ENCODE data around the gene VSIG2.
A peak's percentile ranks its signal among the peaks of the same experiment; 100 is the strongest.

The VSIG2 gene

GRCh38 chr11:124719534-124719933 is 32.5 kb downstream of the VSIG2 start:
- Histone ChIP-seq H3K27ac (ENCODE audit: low read length) (no peak overlapping the region), H3K9ac (ENCODE audit: low read depth, low read length) (no peak overlapping the region), H3K4me2 (ENCODE audit: insufficient read depth, low read length) (no peak overlapping the region), H3K36me3 (ENCODE audit: insufficient read depth, low read length) (no peaks in the 10 kb centered on the region), H3K4me1 (ENCODE audit: insufficient read depth, low read length) (peaks cover 9% of the 10 kb centered on the region; the same call in 1 of the 2 replicates), H3K79me2 (ENCODE audit: insufficient read depth, low read length) (no peaks in the 10 kb centered on the region), H3K9me3 (ENCODE audit: insufficient read depth, low read length, severe bottlenecking) (no peaks in the 10 kb centered on the region), H3K27me3 (ENCODE audit: insufficient read depth, low read length, poor library complexity) (peaks cover 80% of the 10 kb centered on the region), H4K20me1 (ENCODE audit: insufficient read depth, low read length) (peaks cover 31% of the 10 kb centered on the region), H3K4me3 (ENCODE audit: low read depth in 1 of 2, low read length in 2 of 2) (no peak overlapping the region), H2AFZ (ENCODE audit: low read depth, low read length) (no peak overlapping the region)
- no peak for ATAC-seq (ENCODE audit: insufficient read depth, low read depth)
- no peak for TF ChIP-seq CTCF (IDR thresholded peaks at IDR 0.05; ENCODE audit: borderline replicate concordance, extremely low read depth, low read length, poor library complexity, severe bottlenecking)
- TF ChIP-seq EZH2 (IDR thresholded peaks at IDR 0.05; ENCODE audit: borderline replicate concordance, low read depth, low read length, severe bottlenecking) = no peak
- no peak for DNase-seq

- Histone ChIP-seq H3K9me3 (ENCODE audit: insufficient read depth, low read length, severe bottlenecking) (no peaks in the 10 kb centered on the region), H3K4me2 (ENCODE audit: insufficient read depth, low read length) (no peak overlapping the region), H3K27ac (ENCODE audit: low read length) (no peak overlapping the region), H3K36me3 (ENCODE audit: insufficient read depth, low read length) (no peaks in the 10 kb centered on the region), H3K27me3 (ENCODE audit: insufficient read depth, low read length, poor library complexity) (peaks cover 76% of the 10 kb centered on the region), H4K20me1 (ENCODE audit: insufficient read depth, low read length) (peaks cover 26% of the 10 kb centered on the region), H3K79me2 (ENCODE audit: insufficient read depth, low read length) (no peaks in the 10 kb centered on the region), H3K9ac (ENCODE audit: low read depth, low read length) (no peak overlapping the region), H3K4me1 (ENCODE audit: insufficient read depth, low read length) (peaks cover 9% of the 10 kb centered on the region; the same call in 1 of the 2 replicates), H2AFZ (ENCODE audit: low read depth, low read length) (no peak overlapping the region), H3K4me3 (ENCODE audit: low read depth in 1 of 2, low read length in 2 of 2) (no peak overlapping the region)
- DNase-seq (no peak), ATAC-seq (ENCODE audit: insufficient read depth, low read depth) (no peak)
- no peak for TF ChIP-seq CTCF (IDR thresholded peaks at IDR 0.05; ENCODE audit: borderline replicate concordance, extremely low read depth, low read length, poor library complexity, severe bottlenecking)
- TF ChIP-seq EZH2 (IDR thresholded peaks at IDR 0.05; ENCODE audit: borderline replicate concordance, low read depth, low read length, severe bottlenecking) = no peak
These were observed 33.3 kb downstream of the VSIG2 start for GRCh38 chr11:124718801-124719200.

- peaks cover 9% of the 10 kb centered on the region; the same call in 1 of the 2 replicates for H3K4me1 ChIP-seq (ENCODE audit: insufficient read depth, low read length)
- H3K9me3 ChIP-seq (ENCODE audit: insufficient read depth, low read length, severe bottlenecking) = no peaks in the 10 kb centered on the region
- peaks cover 70% of the 10 kb centered on the region for H3K27me3 ChIP-seq (ENCODE audit: insufficient read depth, low read length, poor library complexity)
- TF ChIP-seq CTCF (IDR thresholded peaks at IDR 0.05; ENCODE audit: borderline replicate concordance, extremely low read depth, low read length, poor library complexity, severe bottlenecking) = no peak
- TF ChIP-seq EZH2 (IDR thresholded peaks at IDR 0.05; ENCODE audit: borderline replicate concordance, low read depth, low read length, severe bottlenecking) = peak; percentile 55
- no peak overlapping the region for H3K4me3 ChIP-seq (ENCODE audit: low read depth in 1 of 2, low read length in 2 of 2)
- no peak overlapping the region for H3K9ac ChIP-seq (ENCODE audit: low read depth, low read length)
- peak; percentile 93 for ATAC-seq (ENCODE audit: insufficient read depth, low read depth)
- peaks cover 25% of the 10 kb centered on the region for H4K20me1 ChIP-seq (ENCODE audit: insufficient read depth, low read length)
- no peak overlapping the region for H2AFZ ChIP-seq (ENCODE audit: low read depth, low read length)
- peak; percentile 62 for DNase-seq
- no peaks in the 10 kb centered on the region for H3K79me2 ChIP-seq (ENCODE audit: insufficient read depth, low read length)
- no peak overlapping the region for H3K4me2 ChIP-seq (ENCODE audit: insufficient read depth, low read length)
- H3K36me3 ChIP-seq (ENCODE audit: insufficient read depth, low read length) = no peaks in the 10 kb centered on the region
- no peak overlapping the region for H3K27ac ChIP-seq (ENCODE audit: low read length)
These were observed 34.0 kb downstream of the VSIG2 start for GRCh38 chr11:124717786-124718651.

Data from DND-41 (cell line).